ENCODE results near the gene ARAP2. TPM values are rescaled to one million over a fixed set of nuclear protein-coding genes. Genes with fewer than 3 reads are reported as not detected.

The ARAP2 gene
- total RNA-seq, 4 donors from 2014 or later, result 109 to 247 (median 225) TPM

GRCh38 chr4:36220776-36221175 is 23.5 kb downstream of the ARAP2 start:
- TF ChIP-seq CTCF (IDR thresholded peaks at IDR 0.05) (no peak), POLR2A (IDR thresholded peaks at IDR 0.05) (no peak)
- Histone ChIP-seq H3K36me3 (no peaks in the 10 kb centered on the region), H3K4me1 (peaks cover 17 to 18% of the 10 kb centered on the region in 2 donors), H3K27me3 (no peaks in the 10 kb centered on the region), H3K4me3 (replicated peaks in 1 of 3) (no peak overlapping the region), H3K27ac (no peak overlapping the region), H3K9me3 (no peaks in the 10 kb centered on the region)
- DNase-seq, result no peak
- 93 to 98% methylated on average over 3 of the region's 3 CpGs for WGBS, 2 donors
- intact Hi-C loops (cut with DNase I), result no loop called here

- Histone ChIP-seq H3K27me3 (no peaks in the 10 kb centered on the region), H3K4me1 (peaks cover 0 to 6% of the 10 kb centered on the region in 2 donors), H3K9me3 (no peaks in the 10 kb centered on the region), H3K4me3 (replicated peaks in 1 of 3) (no peak overlapping the region), H3K27ac (no peak overlapping the region), H3K36me3 (no peaks in the 10 kb centered on the region)
- no peak for DNase-seq
- TF ChIP-seq POLR2A (IDR thresholded peaks at IDR 0.05) (no peak), CTCF (IDR thresholded peaks at IDR 0.05) (no peak)
- intact Hi-C loops (cut with DNase I), result no loop called here
These were observed 26.2 kb downstream of the ARAP2 start for GRCh38 chr4:36218121-36218520.

GRCh38 chr4:36215627-36216026 is 28.7 kb downstream of the ARAP2 start:
- intact Hi-C loops (cut with DNase I), result no loop called here
- H3K27me3 ChIP-seq, result no peaks in the 10 kb centered on the region
- no peaks in the 10 kb centered on the region for H3K36me3 ChIP-seq
- H3K9me3 ChIP-seq, result no peaks in the 10 kb centered on the region
- no peak for DNase-seq
- WGBS, 2 donors, result 77 to 87% methylated on average over 3 of the region's 3 CpGs
- H3K27ac ChIP-seq, result no peak overlapping the region
- peaks cover 0 to 6% of the 10 kb centered on the region in 2 donors for H3K4me1 ChIP-seq
- H3K4me3 ChIP-seq (replicated peaks in 1 of 3), result no peak overlapping the region
- TF ChIP-seq POLR2A (IDR thresholded peaks at IDR 0.05), result no peak
- TF ChIP-seq CTCF (IDR thresholded peaks at IDR 0.05), result no peak

- Histone ChIP-seq H3K4me3 (replicated peaks in 1 of 3) (no peak overlapping the region), H3K27me3 (no peaks in the 10 kb centered on the region), H3K27ac (no peak overlapping the region), H3K4me1 (peaks cover 0 to 6% of the 10 kb centered on the region in 2 donors), H3K36me3 (peaks cover 0 to 4% of the 10 kb centered on the region in 2 donors), H3K9me3 (no peaks in the 10 kb centered on the region)
- TF ChIP-seq POLR2A (IDR thresholded peaks at IDR 0.05) (no peak), CTCF (IDR thresholded peaks at IDR 0.05) (no peak)
- DNase-seq, result no peak
- intact Hi-C loops (cut with DNase I), result no loop called here
- WGBS, 2 donors, result 70 to 80% methylated on average over 4 of the region's 4 CpGs
These were observed 29.4 kb downstream of the ARAP2 start for GRCh38 chr4:36214735-36215485.

- TF ChIP-seq CTCF (IDR thresholded peaks at IDR 0.05) (no peak), POLR2A (IDR thresholded peaks at IDR 0.05) (no peak)
- DNase-seq, result no peak
- H3K27me3 ChIP-seq, result no peaks in the 10 kb centered on the region
- H3K27ac ChIP-seq, result no peak overlapping the region
- H3K4me3 ChIP-seq (replicated peaks in 1 of 3), result no peak overlapping the region
- peaks cover 0 to 6% of the 10 kb centered on the region in 2 donors for H3K4me1 ChIP-seq
- 92 to 95% methylated on average over 2 of the region's 2 CpGs for WGBS, 2 donors
- no peaks in the 10 kb centered on the region for H3K9me3 ChIP-seq
- intact Hi-C loops (cut with DNase I), result no loop called here
- H3K36me3 ChIP-seq, result peaks cover 0 to 8% of the 10 kb centered on the region in 2 donors
These were observed 30.3 kb downstream of the ARAP2 start for GRCh38 chr4:36213977-36214376.
